GM21723 (cell line): ENCODE measurements around the gene TTC7B.
"Not testable (repeated sequence)": the region's sequence is repeated elsewhere in the genome, so short reads cannot be mapped to it uniquely, and the experiment has no call there.

Experiments used
- ATAC-seq: cut with Tn5 transposase; IDR thresholded peaks from one replicate; pipeline ENCODE4 v1.9.1; 2021; ENCODE audit warnings: mild to moderate bottlenecking, moderate library complexity; ENCODE audit not compliant: unreplicated experiment

Gene TTC7B

GRCh38 chr14:90534838-90535555, 281.2 kb downstream of the TTC7B start:
- no peak for ATAC-seq

DNA sequence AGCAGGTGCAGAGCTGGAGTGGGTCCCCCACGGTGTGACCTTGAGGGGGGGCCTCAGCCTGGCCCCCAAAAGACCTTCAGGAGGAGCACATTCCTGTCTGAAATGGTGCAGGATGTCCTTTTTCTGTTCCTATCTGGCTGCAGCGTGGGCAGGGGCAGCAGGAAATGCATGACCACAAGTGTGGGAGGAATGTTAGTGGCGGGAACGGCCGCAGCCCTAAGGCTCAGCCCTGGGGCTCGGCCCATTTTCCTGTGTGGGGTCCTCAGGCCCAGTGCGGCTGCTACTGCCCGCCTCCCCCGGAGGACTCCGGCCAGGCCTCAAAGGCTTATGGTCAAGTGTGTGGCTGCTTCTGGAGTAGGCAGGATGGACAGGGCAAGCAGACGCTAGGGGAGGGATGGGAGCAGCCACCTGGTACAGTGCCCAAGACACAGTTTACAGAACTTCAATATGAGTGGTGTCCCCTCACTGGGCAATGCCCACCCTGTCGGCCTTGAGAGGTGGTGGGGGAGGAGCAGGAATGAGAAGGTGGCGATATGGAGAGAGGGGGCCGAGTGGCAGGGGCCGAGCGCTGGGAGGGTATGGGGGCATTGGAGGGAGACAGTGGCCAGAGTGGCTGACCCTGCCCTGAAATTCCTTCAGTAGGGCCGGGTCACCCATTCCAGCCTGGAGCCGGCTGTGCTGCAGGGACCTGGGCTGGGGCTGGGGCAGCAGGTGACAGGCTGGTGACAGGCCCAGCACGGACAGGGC, 282.0 kb downstream of the TTC7B start:
- no peak for ATAC-seq

DNA sequence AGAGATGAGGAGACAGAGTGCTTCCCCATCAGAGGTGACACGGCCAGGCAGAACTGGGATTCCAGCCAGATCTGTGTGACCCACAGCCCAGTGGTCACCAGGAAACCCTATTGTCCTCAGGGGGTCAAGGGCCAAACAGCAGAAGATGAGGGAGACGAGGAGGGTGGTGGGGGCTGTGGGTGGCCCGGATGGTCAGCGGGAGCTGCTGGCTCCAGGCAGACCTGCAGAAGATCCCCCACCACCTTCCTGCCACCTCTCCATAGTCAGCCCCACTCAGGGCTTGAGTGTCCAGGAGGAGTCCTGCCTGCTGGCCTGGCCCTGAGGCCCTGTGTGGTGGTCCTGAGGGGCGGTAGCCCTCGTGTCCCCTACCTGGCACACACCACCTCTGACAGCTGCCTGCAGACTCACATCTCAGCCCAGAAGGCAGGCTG, 282.6 kb downstream of the TTC7B start:
- no peak for ATAC-seq

DNA sequence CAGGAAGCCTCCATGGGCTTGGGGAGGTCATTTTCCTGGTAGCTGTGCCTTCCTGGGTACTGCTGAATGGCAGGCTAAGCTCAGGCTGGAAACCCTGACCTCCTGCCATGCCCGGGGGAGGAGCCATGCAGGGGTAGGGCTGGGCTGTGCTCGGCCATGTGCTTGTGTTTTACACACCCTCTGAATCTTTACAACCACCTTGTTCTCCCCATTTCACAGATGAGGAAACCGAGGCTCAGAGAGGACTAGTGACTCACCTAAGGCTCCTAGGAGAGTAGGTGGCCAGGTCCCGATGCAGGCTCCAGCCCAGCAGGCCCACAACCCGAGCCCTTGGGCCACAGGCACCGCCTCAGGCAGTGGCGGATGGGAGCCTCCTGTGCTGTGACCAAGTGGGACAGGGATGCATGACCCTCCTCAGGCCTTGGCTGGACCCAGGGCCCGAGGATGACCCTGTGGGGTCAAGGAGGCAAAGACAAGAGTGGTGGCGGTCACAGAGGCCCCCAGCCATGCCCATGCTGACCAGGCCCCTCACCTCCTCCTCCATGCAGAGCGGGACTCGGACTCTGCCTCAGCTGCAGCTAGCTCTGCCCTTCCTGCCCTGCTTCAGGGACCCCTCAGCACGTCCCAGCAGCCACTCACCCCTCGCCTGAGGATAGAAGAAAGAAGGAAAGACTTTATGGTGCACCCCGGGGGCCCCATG, 283.3 kb downstream of the TTC7B start:
- ATAC-seq: no peak

DNA sequence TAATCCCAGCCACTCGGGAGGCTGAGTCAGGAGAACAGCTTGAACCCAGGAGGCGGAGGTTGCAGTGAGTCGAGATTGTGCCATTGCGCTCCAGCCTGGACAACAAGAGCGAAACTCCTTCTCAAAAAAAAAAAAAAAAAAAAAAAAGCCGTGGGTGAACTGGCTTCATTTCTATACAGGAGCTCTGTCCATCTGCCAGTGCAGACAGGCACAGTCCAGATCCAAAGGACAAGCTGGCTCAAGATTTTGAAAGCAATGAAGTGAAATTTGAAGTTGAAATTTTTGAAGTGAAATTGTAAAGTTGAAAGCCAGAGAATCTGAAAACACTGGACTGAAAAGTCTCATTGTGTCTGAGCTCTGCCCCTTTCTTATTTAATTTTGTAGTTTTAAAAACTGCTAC, 284.7 kb downstream of the TTC7B start:
- no peak for ATAC-seq

- no peak for ATAC-seq
These were observed 285.7 kb downstream of the TTC7B start for GRCh38 chr14:90530523-90530922.

DNA sequence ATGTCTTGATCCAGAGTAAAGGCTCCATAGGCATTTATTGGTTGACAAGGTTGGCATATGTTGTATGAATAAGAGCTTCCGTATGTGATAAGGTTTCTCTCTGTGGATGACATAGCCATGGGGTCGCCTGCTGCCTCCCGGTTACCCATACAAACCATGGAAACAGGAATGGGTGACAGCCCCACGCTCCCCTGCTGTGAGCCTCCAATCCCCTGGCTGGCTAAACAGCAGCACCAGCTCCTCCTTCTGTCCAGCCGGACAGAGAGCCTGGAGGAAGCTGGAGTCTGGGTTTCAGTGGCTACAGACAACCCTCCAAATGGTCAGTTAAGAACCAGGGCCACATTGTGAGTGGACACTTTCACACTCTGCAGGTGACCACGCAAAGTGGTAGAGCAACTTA, 288.3 kb downstream of the TTC7B start:
- ATAC-seq: no peak

GRCh38 chr14:90526536-90526935, 289.7 kb downstream of the TTC7B start:
- not testable (repeated sequence) for ATAC-seq

- ATAC-seq: not testable (repeated sequence)
These were observed 290.7 kb downstream of the TTC7B start for GRCh38 chr14:90525353-90526028.

DNA sequence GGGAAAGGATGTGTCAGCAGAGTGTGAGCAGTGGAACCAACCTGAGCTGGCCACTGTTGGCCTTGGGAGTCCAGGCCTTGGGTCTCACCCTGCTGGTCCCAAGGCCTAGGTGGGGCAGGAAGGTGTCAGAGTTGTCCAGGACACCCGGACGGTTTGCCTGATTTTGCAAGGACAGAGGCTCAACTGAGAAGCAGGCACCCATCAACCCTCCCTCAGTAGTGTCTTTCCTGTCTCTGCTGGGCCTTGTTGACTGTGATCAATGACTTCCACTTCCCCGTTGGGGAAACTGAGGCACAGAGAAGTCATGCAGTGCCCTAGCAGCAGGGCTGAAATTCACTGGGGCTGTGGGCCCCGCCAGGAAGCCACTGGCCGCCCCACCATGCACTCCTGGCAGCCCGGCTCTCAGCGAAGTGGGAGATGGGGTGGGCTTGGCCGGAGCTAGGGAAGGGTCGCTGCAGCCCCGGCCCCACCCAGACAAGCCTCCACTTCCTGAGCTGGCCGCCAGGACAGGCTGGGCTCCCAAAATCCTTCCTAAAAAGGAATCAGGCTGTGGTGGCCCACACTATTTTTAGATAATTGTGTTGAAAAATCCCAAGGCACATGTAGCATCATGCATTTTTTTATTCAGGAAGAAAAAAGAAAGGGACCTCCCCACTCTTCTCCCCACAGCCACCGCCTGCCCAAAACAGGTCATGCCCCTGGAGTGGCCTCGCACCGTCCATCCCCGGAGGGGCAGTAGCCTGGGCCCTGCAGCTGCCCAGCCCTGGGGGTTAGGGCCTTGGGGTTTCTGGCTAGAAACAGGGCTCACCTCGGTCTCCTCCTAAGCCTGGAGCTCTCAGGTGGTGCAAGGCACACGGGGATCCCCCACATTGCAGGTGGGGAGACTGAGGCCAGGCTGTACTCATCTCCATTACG, 292.0 kb downstream of the TTC7B start:
- ATAC-seq: no peak

GRCh38 chr14:90523544-90523943, 292.7 kb downstream of the TTC7B start:
- ATAC-seq: no peak

DNA sequence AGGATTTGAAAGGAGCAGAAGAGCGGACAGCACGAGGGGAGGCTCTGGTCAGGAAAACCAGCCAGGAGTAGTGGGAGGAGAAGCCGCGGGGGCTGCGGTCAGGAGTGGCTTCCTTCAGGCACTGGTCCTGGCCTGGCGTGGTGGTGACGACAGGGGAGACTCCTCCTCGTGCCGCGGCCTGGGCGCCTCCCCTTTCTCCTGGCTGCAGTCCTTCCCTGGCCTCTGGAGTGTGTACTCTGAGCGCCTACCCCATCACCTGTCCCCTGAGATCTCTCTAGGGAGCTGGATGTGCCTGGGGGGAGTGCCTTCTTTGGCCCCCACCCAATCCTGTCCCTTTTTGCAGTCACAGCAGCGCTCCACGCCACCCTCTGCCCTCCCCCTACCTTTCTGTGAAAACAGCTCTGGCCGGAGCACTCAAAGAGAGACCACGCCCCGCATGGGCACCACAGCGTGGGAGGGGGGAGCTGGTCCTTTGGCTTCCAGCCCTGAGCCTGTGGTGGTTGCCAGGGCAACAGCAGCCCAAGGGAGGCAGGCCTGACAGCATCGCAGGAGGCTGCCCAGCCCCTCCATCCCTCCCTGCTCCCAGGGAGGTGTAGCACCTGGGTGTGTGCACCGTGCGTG, 293.5 kb downstream of the TTC7B start:
- ATAC-seq: no peak

GRCh38 chr14:90521930-90522483, 294.2 kb downstream of the TTC7B start:
- ATAC-seq: no peak

DNA sequence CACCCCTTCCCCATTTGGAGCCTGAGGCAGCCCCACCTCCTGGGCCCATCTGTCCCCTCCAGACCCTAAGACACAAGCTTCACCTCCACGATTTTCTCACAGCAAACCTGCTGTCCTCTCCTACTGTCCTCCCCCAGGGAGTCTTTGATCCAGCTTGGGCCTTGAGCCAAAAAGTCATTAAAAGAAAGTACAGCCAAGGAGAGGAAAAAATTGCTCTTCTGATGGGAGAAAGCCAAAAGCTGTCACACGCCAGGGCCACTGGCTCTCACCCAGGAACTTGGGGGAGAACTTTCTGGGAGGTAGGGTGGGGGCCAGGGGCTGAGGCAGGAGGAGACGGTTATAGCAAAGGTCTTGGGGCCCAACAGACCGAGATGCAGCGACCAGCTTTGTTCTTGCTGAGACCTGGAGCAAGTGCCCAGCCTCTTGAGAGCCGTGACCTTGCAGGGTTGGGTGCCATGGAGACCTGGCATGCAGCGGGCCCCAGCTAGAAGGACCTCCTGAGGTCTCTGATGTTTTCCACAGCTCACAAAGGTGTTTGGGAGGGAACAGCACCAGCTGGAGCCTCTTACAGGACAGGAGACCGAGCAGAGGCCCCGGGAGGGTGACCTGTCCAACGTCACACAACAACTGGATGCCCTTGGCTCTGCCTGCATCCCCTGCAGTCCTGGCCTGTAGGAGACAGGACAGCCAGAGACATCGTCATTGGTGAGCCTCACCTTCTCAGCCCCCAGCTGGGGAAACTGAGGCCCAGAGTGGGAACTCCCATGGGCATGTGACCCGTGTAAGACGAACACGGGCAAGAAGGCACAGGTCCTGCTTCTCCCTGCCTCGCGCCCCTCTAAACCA, 294.9 kb downstream of the TTC7B start:
- no peak for ATAC-seq

- ATAC-seq: no peak
These were observed 295.9 kb downstream of the TTC7B start for GRCh38 chr14:90520326-90520725.

DNA sequence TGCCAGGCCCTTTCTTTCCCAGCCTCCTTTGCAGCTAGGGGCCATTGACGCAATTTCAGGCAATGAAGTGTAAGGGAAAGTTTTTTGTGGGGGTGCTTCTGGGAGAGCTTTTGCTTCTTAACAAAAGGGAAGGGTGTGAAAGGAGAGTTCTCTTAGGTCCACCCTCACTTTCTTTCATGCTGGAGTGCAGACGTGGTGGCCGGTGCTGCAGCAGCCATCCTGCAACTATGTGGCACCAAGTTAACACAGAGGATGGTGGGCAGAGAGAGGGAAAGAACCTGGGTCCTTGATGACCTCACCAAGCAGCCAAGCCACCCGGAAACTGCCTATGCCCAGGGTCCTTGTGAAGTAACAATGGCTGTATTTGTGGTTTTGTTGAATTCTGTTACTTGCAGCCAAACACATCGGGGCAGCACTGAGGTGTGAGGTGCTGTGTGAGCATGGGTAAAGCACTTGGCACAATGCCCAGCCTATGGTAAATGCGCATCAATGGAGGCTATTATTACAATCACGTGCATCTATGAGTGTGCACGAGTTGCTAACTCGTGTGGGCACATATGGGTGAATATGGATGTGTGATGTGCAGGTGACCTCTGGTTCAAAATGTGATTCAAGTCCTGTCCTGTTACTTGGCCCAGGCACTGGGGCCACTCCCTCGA, 296.8 kb downstream of the TTC7B start:
- no peak for ATAC-seq

DNA sequence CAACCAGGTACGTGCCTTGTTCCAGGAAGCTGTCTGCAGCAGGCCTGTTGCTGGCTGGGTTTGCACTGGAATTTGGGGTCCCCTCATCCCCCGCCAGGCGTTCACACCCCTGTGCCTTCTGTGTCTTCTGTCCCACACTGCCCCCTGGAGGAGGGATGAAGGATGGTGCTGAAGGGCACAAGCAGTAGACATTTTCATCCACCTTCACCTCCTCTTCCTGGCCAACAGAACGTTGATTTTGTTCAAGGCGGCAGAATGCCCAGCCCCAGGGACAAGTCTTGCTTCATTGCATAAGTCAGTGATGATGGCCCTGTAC, 297.3 kb downstream of the TTC7B start:
- no peak for ATAC-seq
